ENCODE data around the gene CHST5. TPM values are rescaled to one million over a fixed set of nuclear protein-coding genes. Genes with fewer than 3 reads are reported as not detected.

Gene CHST5
- total RNA-seq (2021): 0.33 and 0.54 TPM in 2 replicates
- percentile 24 among the genes with signal in this experiment for Bru-seq, nascent RNA
- percentile 49 among the genes with signal in this experiment for BruChase-seq, experiment 1, labeled RNA remaining after a 2-hour chase
- BruChase-seq, experiment 2, labeled RNA remaining after a 6-hour chase: percentile 47 among the genes with signal in this experiment
- long read RNA-seq: 0 reads

GRCh38 chr16:75535901-75536300 lies at the start of gene CHST5:
Gene CHST5, minus strand, starts transcription at chr16:75536108. Its CDS starts 5,724 bp downstream, at chr16:75530384.
- Histone ChIP-seq H3K4me1 (ENCODE audit: insufficient read depth, low read length, poor library complexity, severe bottlenecking) (no peaks in the 10 kb centered on the region), H3K9me3 (ENCODE audit: low read depth, low read length, poor library complexity, severe bottlenecking) (no peaks in the 10 kb centered on the region), H3K27me3 (replicated peaks; ENCODE audit: insufficient read depth, low read depth, low read length, poor library complexity) (no peaks in the 10 kb centered on the region), H3K4me3 (ENCODE audit: low read depth, low read length, poor library complexity, severe bottlenecking) (no peak within 1 kb of the TSS), H3K36me3 (ENCODE audit: insufficient read depth, low read length, poor library complexity, severe bottlenecking) (no peaks in the 10 kb centered on the region), H3K27ac (ENCODE audit: low read depth, low read length, poor library complexity, severe bottlenecking) (no peak within 1 kb of the TSS)
- POLR2A ChIA-PET (ENCODE audit: low non-redundant PET): no interaction called here
- no peak for DNase-seq (ENCODE audit: low spot score)
- BruUV-seq (replicated peaks): no TSS peak
- CTCF ChIA-PET: interaction anchor here (1.8 kb wide), 1 partner anchor 18 kb away, joined by 4 read pairs; no protein-coding TSS in a partner anchor
- TF ChIP-seq CTCF (conservative IDR thresholded peaks at IDR 0.05; ENCODE audit: low read depth, low read length): no peak
- TF ChIP-seq EZH2 (IDR thresholded peaks at IDR 0.05; ENCODE audit: borderline replicate concordance, low read depth, low read length, poor library complexity, severe bottlenecking): no peak
- intact Hi-C loops (cut with micrococcal nuclease; ENCODE audit: unreplicated experiment): no loop called here

DNA sequence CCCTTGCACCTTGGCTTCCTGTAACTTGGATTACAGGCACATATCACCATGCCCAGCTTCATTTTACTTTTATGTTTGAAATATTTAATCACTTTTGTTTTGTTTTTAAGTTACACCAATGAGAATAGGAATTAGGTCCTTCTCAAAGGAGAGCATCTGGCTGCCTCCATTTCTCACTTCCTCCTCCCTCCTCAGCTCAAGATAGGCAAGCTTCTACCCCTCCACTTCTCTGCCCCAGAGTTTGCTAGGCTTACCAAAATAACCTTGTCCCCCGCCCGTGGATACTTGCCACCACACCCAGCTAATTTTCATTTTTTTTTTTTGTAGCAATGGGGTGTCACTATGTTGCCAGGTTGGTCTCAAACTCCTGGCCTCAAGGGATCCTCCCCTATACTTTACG lies 48.2 kb upstream of the CHST5 start:
- no peaks in the 10 kb centered on the region for H3K9me3 ChIP-seq (ENCODE audit: low read depth, low read length, poor library complexity, severe bottlenecking)
- no peak overlapping the region for H3K4me3 ChIP-seq (ENCODE audit: low read depth, low read length, poor library complexity, severe bottlenecking)
- intact Hi-C loops (cut with micrococcal nuclease; ENCODE audit: unreplicated experiment): no loop called here
- ChIA-PET POLR2A (ENCODE audit: low non-redundant PET) (no interaction called here), CTCF (no interaction called here)
- H3K27ac ChIP-seq (ENCODE audit: low read depth, low read length, poor library complexity, severe bottlenecking): no peak overlapping the region
- TF ChIP-seq EZH2 (IDR thresholded peaks at IDR 0.05; ENCODE audit: borderline replicate concordance, low read depth, low read length, poor library complexity, severe bottlenecking) (no peak), CTCF (conservative IDR thresholded peaks at IDR 0.05; ENCODE audit: low read depth, low read length) (no peak)
- no peak for DNase-seq (ENCODE audit: low spot score)
- peaks cover 8% of the 10 kb centered on the region for H3K36me3 ChIP-seq (ENCODE audit: insufficient read depth, low read length, poor library complexity, severe bottlenecking)
- H3K4me1 ChIP-seq (ENCODE audit: insufficient read depth, low read length, poor library complexity, severe bottlenecking): no peaks in the 10 kb centered on the region
- no TSS peak for BruUV-seq (replicated peaks)
- no peaks in the 10 kb centered on the region for H3K27me3 ChIP-seq (replicated peaks; ENCODE audit: insufficient read depth, low read depth, low read length, poor library complexity)

- no peak for TF ChIP-seq EZH2 (IDR thresholded peaks at IDR 0.05; ENCODE audit: borderline replicate concordance, low read depth, low read length, poor library complexity, severe bottlenecking)
- no peak for TF ChIP-seq CTCF (conservative IDR thresholded peaks at IDR 0.05; ENCODE audit: low read depth, low read length)
- no TSS peak for BruUV-seq (replicated peaks)
- no peak overlapping the region for H3K4me3 ChIP-seq (ENCODE audit: low read depth, low read length, poor library complexity, severe bottlenecking)
Measured at GRCh38 chr16:75579281-75579834, 43.5 kb upstream of the CHST5 start.

More at GRCh38 chr16:75579281-75579834, 43.5 kb upstream of the CHST5 start:
- Histone ChIP-seq H3K27me3 (replicated peaks; ENCODE audit: insufficient read depth, low read depth, low read length, poor library complexity) (no peaks in the 10 kb centered on the region), H3K9me3 (ENCODE audit: low read depth, low read length, poor library complexity, severe bottlenecking) (no peaks in the 10 kb centered on the region), H3K4me1 (ENCODE audit: insufficient read depth, low read length, poor library complexity, severe bottlenecking) (peaks cover 3% of the 10 kb centered on the region), H3K36me3 (ENCODE audit: insufficient read depth, low read length, poor library complexity, severe bottlenecking) (peaks cover 47% of the 10 kb centered on the region), H3K27ac (ENCODE audit: low read depth, low read length, poor library complexity, severe bottlenecking) (no peak overlapping the region)
- CTCF ChIA-PET: no interaction called here
- no peak for DNase-seq (ENCODE audit: low spot score)
- POLR2A ChIA-PET (ENCODE audit: low non-redundant PET): interaction anchor here (0.7 kb wide), 1 partner anchor 68 kb away, joined by 3 read pairs; the partner anchor contains the start of genes KARS1 and TERF2IP
- intact Hi-C loops (cut with micrococcal nuclease; ENCODE audit: unreplicated experiment): no loop called here
